CD4-positive, alpha-beta T cell treated with Interleukin-15 for 1 hour (primary cell): ENCODE results near the gene HSD17B11.
"Not testable (repeated sequence)": the region's sequence is repeated elsewhere in the genome, so short reads cannot be mapped to it uniquely, and the experiment has no call there.

Experiments used
- DNase-seq: peaks from one replicate; pipeline ENCODE4 v3.0.0-alpha.2; 2020

HSD17B11 gene

DNA sequence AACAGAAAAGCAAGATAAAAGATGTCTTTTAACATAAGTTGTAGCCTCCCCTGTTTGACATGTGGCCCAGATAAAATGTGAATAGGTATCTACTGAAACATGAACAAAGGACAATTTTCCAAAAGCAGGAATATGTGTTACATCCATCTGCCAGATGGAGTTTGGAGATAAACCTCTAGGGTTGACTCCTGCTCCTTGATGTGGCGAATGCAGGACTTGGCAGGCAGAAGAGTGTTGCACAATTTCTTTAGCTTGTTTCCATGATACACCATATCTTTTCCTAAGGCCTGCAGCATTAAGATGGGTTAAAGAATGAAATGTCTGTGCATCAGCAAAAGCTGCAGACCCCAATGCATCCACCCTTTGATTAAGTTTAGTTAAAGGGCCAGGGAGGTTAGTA is 12.7 kb upstream of the HSD17B11 start:
- not testable (repeated sequence) for DNase-seq

DNA sequence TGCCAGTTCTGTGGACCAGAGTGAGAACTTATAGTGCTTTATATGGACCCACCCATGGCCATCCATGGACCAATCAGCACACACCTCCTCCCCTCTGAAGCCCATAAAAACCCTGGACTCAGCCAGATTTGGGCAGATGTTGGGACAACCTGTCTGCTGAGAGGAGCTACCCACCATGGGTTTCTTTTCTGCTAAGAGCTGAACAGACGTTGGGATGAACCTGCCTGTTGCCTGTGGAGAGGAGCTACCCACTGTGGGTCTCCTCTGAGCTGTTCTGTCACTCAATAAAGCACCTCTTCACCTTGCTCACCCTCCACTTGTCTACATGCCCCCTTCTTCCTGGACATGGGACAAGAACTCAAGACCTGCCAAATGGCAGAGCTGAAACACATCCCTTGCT is 9.0 kb upstream of the HSD17B11 start:
- DNase-seq = no peak

DNA sequence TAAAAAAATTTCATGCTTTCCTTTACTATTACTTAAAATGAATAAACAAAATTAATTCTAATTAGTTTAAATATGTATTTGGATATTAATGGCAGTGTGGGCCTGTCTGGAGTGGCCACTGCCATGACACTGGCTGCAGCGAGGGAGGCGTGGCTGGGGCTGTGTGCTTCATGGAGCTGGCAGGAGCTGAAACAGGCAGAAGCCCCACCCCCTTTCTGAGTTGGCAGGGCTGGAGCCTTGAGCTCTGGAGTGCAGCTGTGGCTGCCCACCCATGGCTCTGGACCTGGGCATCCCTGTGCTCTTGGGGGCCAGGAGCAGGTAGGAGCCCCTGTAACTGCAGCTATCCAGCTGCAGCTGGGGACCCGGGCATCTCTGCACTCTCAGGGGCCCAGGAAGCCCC is 8.2 kb upstream of the HSD17B11 start:
- no peak for DNase-seq

DNA sequence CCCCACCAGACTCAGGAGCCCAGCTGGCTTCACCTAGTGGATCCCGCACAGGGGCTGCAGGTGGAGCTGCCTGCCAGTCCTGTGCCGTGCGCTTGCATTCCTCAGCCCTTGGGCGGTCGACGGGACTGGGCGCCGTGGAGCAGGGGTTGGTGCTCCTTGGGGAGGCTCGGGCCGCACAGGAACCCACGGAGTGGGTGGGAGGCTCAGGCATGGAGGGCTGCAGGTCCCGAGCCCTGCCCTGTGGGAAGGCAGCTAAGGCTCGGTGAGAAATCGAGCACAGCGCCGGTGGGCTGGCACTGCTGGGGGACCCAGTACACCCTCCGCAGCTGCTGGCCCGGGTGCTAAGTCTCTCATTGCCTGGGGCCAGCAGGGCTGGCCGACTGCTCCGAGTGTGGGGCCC is 4.9 kb upstream of the HSD17B11 start:
- not testable (repeated sequence) for DNase-seq

DNA sequence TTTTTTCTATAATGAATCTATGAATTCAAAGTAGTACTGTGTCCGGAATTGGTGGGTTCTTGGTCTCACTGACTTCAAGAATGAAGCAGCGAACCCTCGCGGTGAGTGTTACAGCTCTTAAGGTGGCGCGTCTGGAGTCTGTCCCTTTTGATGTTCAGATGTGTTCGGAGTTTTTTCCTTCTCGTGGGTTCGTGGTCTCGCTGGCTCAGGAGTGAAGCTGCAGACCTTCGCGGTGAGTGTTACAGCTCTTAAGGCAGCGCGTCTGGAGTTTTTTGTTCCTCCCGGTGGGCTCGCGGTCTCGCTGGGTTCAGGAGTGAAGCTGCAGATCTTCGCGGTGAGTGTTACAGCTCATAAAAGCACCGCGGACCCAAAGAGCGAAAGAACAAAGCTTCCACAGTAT is 4.1 kb upstream of the HSD17B11 start:
- DNase-seq = not testable (repeated sequence)

DNA sequence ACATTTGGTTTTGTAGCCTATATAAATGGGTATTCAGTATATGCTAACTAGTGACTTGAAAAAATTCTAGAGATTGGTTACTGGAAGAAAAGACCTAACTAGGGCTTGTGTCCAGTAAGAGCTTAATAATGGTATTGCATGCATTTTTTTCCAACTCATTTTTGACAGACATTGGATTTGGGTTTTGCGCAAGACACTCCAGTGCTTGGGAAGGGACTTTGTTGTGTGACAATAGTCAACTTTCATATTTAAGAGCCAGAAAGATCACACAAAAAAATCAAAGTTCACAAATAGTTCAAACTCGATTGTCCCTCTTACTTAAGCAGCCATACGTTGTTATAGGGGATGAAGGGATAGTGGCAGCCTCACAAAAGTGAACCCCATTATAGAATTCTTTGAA is 1.2 kb upstream of the HSD17B11 start:
- DNase-seq = no peak

DNA sequence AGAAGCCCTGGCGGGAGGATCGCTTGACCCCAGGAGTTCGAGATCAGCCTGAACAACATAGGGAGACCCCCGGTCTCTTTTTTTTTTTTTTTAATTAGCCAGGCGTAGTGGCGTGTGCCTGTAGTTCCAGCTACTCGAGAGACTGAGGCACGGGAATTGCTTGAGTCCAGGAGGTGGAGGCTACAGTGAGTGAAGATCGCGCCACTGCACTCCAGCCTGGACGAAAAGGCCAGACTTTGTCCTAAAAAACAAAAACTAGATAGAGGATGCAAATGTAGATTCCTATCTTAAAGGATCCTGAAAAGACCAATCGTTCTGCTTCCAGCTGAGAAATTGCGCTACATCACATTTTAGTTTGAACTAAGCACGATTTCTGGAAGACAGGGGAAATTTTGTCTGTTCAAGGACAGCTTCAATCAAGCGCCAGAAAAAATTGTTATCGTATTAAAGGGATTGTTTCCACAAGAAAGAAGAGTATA is 627 bp upstream of the HSD17B11 start:
- no peak for DNase-seq

DNA sequence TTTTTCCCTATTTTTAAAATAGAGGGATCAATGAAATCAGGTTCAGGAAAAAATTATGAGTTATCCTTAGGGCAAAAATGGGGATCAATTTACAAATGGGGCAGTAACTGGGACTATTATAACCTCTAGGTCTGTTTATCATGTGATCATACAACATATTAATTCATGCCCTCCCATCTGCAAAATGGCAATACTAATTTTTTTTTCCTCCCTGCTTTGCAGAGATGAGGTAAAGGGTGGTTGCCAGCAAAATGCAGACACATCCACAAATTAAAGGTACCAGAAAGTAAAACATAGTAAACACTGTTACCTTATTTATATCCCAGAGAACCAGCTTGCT is 467 bp downstream of the HSD17B11 start:
- DNase-seq = no peak

DNA sequence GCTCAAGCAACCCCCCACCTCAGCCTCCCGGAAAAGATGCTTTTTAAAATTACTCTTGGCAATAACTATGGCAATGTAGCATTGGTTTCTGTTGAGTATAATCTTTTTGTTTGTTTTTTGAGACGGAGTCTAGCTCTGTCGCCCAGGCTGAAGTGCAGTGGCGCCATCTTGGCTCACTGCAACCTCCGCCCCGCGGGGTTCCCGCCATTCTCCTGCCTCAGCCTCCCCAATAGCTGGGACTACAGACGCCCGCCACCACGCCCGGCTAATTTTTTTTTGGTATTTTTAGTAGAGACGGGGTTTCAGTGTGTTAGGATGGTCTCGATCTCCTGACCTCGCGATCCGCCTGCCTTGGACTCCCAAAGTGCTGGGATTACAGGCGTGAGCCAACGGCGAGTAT is 933 bp downstream of the HSD17B11 start:
- not testable (repeated sequence) for DNase-seq

DNA sequence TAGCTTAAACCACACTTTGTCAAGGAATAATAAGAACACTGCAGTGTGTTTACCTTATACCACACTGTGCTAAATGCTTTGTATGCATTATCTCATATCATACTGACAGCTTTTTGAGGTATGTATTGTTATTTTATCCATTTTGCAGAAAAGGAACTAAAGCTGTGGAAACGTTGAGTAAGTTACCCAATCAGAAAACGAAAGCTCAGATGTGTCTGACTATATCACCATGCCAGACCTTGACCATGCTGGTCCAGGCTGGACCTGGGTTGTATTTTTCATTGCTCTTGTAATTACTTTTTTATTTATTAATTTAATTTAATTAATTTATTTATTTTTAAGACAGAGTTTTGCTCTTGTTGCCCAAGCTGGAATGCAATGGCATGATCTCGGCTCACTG is 2.1 kb downstream of the HSD17B11 start:
- no peak for DNase-seq

DNA sequence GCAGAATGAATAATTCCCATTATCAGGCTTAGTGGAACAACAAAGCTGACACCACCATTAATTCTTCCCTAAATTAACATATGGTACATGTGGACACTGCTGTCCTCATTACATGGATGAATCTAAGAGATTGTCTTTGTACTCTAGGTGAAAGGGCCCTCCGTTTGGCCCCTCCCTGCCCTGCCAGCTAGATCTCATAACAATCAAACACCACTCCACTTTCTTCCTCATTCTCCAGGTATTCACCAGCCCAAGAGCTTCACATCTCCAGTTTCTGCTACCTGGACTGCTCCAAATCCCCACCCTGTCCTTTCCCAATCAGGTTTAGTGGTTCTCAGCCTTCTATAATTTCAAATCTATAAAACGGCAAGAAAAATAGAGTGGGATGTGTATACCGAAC is 3.8 kb downstream of the HSD17B11 start:
- no peak for DNase-seq

DNA sequence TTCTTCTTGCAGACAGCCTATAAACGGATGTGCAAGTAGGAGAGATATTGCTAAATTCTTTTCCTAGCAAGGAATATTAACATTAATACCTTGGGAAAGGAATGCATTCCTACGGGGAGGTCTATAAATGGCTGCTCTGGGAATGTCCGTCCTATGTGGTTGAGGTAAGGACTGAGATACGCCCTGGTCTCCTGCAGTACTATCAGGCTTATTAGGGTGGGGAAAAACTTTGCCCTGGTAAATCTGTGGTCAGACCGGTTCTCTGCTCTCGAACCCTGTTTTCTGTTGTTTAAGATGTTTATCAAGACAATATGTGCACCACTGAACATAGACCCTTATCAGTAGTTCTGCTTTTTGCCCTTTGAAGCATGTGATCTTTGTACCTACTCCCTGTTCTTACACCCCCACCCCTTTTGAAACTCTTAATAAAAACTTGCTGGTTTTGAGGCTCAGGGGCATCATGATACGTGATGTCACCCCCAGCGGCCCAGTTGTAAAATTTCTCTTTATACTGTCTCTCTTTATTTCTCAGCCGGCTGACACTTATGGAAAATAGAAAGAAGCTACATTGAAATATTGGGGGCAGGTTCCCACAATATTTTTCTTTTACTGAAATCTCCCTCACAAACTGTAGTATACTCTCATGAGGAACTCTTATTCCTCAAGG is 6.4 kb downstream of the HSD17B11 start:
- DNase-seq = not testable (repeated sequence)

DNA sequence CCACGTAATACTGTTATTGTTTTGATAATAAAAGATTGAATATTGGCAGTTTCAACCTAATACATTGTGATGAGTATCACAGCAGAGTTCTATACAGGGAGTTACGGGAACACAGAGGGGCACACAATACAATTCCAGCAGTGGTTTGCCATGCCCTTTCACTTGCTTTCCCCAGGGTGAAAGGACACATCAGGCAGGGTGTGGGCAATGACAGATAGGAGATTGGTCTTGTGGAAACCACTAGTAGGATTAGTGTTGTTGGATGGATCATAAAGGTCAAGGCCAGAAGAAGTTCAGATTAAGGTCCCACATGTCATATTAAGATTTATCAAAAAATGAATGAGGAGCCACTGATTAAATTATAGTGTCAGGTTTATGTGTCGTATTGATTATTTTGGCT is 8.1 kb downstream of the HSD17B11 start:
- DNase-seq = no peak

DNA sequence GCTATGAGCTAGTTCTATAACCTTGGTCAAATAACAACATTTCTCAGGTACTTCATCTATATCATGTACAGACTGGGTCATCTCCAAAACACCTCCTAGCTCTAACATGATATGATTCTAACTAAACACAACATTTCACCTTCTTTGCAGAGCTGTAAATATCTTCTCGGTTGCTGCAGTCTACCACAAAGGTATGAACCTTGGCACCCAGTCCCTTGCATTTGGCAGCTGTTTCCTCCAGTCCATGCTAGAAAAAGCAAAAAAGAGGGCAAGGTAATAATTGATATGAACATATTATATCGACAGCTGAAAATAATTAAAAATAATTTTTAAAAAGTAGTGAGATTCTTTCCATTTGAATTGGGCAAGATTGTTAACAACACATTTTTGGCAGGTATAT is 8.9 kb downstream of the HSD17B11 start:
- no peak for DNase-seq

DNA sequence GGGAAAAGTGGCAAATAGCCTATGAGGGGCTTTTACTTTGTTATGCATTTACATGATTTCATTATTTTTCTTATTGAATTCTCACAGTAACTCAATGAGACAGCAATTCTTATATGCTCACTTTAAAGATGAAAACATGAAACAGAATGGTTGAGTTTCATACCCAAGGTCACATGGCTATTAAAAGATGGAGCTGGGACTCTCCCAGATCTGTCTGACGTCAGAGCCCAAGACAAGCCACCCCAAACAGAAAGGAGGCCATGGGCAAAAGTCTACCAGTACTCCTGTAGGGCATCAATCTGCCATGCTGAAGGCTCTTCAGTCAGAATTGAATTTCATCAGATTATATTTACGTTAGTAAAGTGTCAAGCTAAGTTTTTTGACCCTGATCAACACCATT is 13.2 kb downstream of the HSD17B11 start:
- DNase-seq = no peak

DNA sequence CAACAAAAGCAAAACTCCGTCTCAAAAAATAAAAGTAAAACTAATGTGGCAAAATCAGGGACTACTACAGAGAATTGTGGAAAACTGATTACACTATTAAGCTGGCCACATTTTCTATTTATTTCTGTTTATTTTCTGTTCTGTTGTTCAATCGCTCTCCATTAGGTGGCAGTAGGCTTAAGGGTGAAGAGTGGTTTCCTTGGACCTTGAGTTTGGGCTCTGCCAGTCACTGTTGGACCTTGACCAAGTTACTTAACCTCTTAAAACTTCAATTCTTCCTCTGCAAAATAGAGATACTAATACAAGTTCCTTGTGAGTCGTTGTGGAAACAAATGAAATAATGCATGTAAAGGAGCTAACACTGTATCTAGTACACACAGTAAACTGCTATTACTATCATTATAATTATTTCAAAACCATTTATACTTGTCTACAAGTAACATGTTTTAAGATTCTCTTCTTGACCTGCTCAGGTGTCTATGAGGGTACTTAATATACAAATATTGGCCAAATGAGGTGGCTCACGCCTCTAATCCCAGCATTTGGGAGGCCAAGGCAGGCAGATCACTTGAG is 15.2 kb downstream of the HSD17B11 start:
- DNase-seq = no peak

DNA sequence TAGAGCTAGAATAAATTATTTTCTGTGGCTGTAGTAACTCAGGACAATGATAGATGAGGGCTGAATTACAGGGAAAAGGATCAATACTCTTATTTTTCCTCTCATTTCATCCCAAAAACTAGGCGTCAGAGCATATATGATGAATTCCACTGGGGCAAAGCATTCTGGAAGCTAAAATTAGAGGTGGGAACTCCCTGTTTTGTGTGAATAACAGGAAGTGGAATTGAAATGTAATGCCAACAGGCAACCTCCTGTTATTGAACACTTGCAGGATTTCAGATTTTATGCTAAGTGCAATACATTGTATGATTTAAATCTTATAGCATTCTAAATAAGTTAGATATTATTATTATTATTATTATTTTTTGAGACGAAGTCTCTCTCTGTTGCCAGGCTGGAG is 20.9 kb downstream of the HSD17B11 start:
- DNase-seq = no peak

DNA sequence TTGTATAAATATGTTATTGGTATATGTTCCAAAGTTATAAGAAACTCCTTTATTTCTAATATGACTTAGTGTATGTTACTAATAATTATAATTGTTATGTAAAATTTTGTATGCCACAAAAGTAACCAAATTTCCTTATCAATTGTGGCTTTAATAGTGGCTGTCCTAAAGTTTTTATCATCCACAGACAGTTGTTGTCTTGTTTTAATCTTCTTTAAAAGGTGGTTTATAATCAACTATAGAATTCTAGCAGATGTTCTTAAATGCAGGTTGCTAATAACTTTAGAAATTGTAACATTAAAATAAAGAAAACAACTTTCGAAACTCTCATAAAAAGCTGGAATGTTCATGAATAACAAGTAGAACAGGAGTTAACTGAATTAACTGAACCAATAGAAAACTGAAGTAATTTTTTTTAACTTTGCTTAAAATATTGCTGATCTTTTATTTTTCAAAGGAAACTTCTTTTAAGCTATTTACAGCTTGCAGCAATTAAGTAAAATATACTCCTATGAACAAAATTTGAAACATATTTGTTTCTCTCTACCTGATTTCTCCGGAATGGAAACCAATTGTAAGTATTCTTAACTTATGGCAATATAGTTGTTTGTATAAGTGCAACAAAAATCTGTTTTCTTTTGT is 24.3 kb downstream of the HSD17B11 start:
- no peak for DNase-seq

DNA sequence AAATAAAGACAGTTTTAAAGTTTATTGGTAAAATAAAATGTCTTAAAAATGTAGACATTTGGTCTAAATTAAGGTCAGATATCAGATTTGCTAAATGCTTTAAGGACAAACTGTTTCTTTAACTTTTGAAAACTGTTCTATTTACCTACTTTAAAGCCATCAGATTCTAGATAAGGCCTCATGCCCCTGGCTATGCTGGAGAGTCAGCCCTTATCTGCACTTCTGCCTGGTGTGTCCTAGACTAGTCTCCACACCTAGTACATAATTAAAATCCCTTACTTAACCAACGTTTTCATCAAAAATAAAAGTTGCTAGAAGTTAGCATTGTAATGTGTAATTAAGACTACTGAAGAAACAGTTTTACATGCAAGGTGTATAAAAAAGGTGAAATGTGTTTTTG is 25.6 kb downstream of the HSD17B11 start:
- DNase-seq = no peak

DNA sequence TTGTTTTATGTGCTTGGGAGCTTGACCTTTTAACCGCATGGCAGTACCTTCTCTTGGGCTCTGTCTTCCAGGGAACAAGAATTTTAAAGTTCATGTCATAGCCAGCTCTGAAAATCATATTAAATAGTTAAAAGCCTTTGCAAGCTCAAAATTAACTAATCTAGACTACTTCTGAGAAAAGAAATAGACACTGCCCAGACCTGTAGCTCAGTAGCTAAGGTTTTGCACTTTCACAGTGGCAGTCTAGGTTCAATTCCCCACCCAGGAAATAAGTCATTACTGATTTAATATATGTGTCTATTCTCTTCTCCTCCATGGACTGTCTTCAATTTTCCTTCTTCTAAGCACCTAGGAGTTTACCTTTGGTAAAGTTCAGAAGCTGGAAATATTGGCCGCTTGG is 27.4 kb downstream of the HSD17B11 start:
- no peak for DNase-seq

DNA sequence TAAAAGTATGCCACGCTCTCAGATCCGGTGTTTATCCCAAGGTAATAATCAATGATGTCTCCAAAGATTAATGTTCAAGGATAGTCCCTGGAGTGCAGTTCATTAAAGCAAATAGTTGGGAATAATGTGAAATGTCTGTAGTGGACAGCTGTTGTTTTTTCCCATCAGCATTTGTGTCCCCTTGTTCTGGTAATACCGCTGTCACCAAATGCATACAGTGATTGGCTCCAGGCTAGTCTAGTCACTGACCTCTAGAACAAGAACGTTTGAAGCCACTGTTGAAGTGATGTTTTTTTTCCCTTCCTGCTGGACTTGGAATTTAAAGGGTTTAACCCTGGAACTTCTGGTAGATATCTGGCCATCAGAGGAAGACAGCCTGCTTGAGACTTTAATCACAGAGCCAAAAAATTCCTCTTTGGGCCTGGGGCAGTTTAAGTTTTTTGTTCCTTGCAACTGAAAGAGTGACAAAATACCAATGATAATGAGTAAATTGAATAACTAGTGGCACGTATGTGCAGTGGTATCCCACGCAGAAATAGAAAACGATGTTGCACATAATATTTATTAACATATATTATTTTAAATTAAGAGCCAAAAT is 30.6 kb downstream of the HSD17B11 start:
- no peak for DNase-seq

DNA sequence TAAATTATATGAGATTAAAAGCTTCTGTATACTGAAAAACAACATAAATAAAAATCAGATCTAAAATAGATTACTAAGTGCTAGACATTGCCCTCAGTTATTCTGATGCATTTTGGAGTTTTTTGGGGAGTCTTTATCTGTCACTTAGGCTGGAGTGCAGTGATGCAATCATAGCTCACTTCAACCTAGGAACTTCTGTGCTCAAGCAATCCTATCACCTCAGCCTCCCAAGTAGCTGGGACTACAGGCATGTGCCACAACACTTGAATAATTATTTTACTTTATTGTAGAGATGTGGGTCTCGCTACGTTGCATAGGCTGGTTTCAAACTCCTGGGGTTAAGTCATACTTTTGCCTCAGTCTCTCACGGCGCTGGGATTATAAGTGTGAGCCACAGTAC is 31.7 kb downstream of the HSD17B11 start:
- DNase-seq = no peak

DNA sequence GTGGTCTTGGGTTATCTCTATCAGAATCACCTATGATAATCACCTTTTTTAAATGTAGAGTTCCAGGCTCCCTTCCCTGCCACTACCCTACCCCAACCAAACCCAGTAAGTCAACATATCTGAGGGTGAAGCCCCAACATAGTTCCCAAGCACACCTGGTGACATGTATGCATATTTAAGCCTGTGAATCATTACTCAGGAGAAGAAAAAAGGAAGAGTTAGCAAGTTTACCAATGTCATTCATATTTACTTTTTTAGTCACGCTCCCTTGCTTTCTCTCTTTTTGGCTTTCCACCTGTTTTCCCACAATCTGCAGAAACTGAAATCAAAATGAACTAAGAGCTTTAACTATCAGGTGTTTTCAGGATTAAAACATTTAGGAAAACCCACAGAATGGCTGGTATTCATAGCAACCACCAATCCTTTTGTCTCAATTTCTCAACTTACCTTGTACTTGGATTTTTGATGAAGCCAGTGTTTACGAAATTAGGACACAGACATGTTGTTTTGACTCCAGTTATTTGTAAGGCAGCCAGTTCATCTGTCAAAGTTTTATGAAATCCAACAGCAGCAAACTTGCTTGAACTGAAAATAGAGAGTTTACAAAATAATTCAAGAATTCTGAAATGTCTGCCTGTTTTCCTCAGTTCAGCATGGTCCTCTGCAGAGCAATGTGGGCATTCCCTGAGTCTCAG is 34.0 kb downstream of the HSD17B11 start:
- DNase-seq = no peak
